Measurements from ENCODE around the gene DHCR24.
"Not testable (repeated sequence)": the region's sequence is repeated elsewhere in the genome, so short reads cannot be mapped to it uniquely, and the experiment has no call there.

DHCR24 gene

GRCh38 chr1:54886724-54887664 lies at the start of gene DHCR24:
Gene DHCR24, minus strand, starts transcription at chr1:54887195. Its CDS starts 76 bp downstream, at chr1:54887119.
- peak; percentile 80 for DNase-seq

- no peak for DNase-seq
Observed at GRCh38 chr1:54936791-54937190, 49.8 kb upstream of the DHCR24 start.

GRCh38 chr1:54934869-54935268 lies 47.9 kb upstream of the DHCR24 start:
- DNase-seq = no peak

GRCh38 chr1:54934081-54934480 lies 47.1 kb upstream of the DHCR24 start:
- DNase-seq = not testable (repeated sequence)

GRCh38 chr1:54931275-54931840 lies 44.4 kb upstream of the DHCR24 start:
- DNase-seq = no peak

- no peak for DNase-seq
Observed at GRCh38 chr1:54929700-54930099, 42.7 kb upstream of the DHCR24 start.

GRCh38 chr1:54928327-54928726 lies 41.3 kb upstream of the DHCR24 start:
- DNase-seq = no peak

GRCh38 chr1:54927472-54928240 lies 40.7 kb upstream of the DHCR24 start:
- no peak for DNase-seq

- no peak for DNase-seq
Observed at GRCh38 chr1:54926970-54927369, 40.0 kb upstream of the DHCR24 start.

GRCh38 chr1:54922921-54923421 lies 36.0 kb upstream of the DHCR24 start:
- no peak for DNase-seq

- no peak for DNase-seq
Observed at GRCh38 chr1:54922040-54922761, 35.2 kb upstream of the DHCR24 start.

- no peak for DNase-seq
Observed at GRCh38 chr1:54919367-54920359, 32.7 kb upstream of the DHCR24 start.

GRCh38 chr1:54911076-54911475 lies 24.1 kb upstream of the DHCR24 start:
- not testable (repeated sequence) for DNase-seq

- no peak for DNase-seq
Observed at GRCh38 chr1:54906586-54906985, 19.6 kb upstream of the DHCR24 start.

- no peak for DNase-seq
Observed at GRCh38 chr1:54904476-54905048, 17.6 kb upstream of the DHCR24 start.

GRCh38 chr1:54894271-54894670 lies 7.3 kb upstream of the DHCR24 start:
- no peak for DNase-seq

- DNase-seq = no peak
Observed at GRCh38 chr1:54892586-54892985, 5.6 kb upstream of the DHCR24 start.

GRCh38 chr1:54889132-54889725 lies 2.2 kb upstream of the DHCR24 start:
- no peak for DNase-seq

GRCh38 chr1:54888080-54888733 lies 1.2 kb upstream of the DHCR24 start:
- DNase-seq = no peak

- no peak for DNase-seq
Observed at GRCh38 chr1:54887665-54888071, 673 bp upstream of the DHCR24 start.

All from stimulated activated CD4-positive, alpha-beta T cell treated with anti-CD3 and anti-CD28 coated beads, Interleukin-4, amount 100 ng/mL, for 1 hour (primary cell).